HL-60 (cell line): ENCODE results near the gene GLI2.

Experiments
- DNase-seq, 2 experiments: peaks; one replicate each; pipeline ENCODE4 v3.0.0-alpha.2; 2010 to 2020; ENCODE audit warnings: low read depth in 1 of 2, low spot score in 1 of 2
- H3K27ac ChIP-seq: fragments of 250-450 bp; sonication (Bioruptor Pico); replicated peaks from 2 replicates; pipeline ENCODE4 v1.5.1; 2020; ENCODE audit warnings: mild to moderate bottlenecking, moderate library complexity
- H3K27me3 ChIP-seq: fragments of 250-450 bp; sonication (Bioruptor Pico); 2 replicates; pipeline ENCODE4 v1.5.1; 2021; ENCODE audit warnings: mild to moderate bottlenecking, moderate library complexity; ENCODE audit not compliant: insufficient read depth, poor library complexity, severe bottlenecking
- H3K4me3 ChIP-seq: replicated peaks from 2 replicates; pipeline ENCODE4 v1.5.1; 2011; ENCODE audit warnings: mild to moderate bottlenecking, control low read depth, low read length; ENCODE audit not compliant: insufficient read depth
- CTCF ChIP-seq: IDR thresholded peaks from one replicate; pipeline ENCODE4 v1.5.1; 2011; ENCODE audit warnings: low read length, control low read depth, inconsistent platforms; ENCODE audit not compliant: insufficient read depth
- GABPA ChIP-seq: IDR thresholded peaks from 2 replicates; pipeline ENCODE4 v1.6.1; 2012; ENCODE audit warnings: low read depth
- POLR2AphosphoS5 ChIP-seq: IDR thresholded peaks from 2 replicates; pipeline ENCODE4 v1.6.1; 2012; ENCODE audit warnings: low read depth
- REST ChIP-seq: IDR thresholded peaks from 2 replicates; pipeline ENCODE4 v1.6.1; 2012; ENCODE audit warnings: low read depth; ENCODE audit not compliant: insufficient replicate concordance
- SPI1 ChIP-seq: IDR thresholded peaks from 2 replicates; pipeline ENCODE4 v1.6.1; 2012; ENCODE audit warnings: low read depth, mild to moderate bottlenecking, borderline replicate concordance

The GLI2 gene

GRCh38 chr2:120732506-120733237 is 3.0 kb upstream of the GLI2 start:
- TF ChIP-seq SPI1 (0 out of 2 replicates have a peak, but pooled peaks have one; percentile 4), REST (no peak)
- Histone ChIP-seq H3K27me3 (peaks cover 33% of the 10 kb centered on the region), H3K4me3 (no peak overlapping the region), H3K27ac (no peak overlapping the region)
- no peak for DNase-seq

- H3K27ac ChIP-seq = no peak overlapping the region
- DNase-seq = no peak
- no peak for TF ChIP-seq REST
- TF ChIP-seq GABPA = no peak
- no peak for TF ChIP-seq POLR2AphosphoS5
- TF ChIP-seq CTCF = no peak
- no peak for TF ChIP-seq SPI1
- peaks cover 41% of the 10 kb centered on the region for H3K27me3 ChIP-seq
- no peak overlapping the region for H3K4me3 ChIP-seq
Measured at GRCh38 chr2:120733238-120733932, 2.3 kb upstream of the GLI2 start.

- TF ChIP-seq REST = no peak
- no peak for TF ChIP-seq GABPA
- TF ChIP-seq CTCF = no peak
- no peak for TF ChIP-seq POLR2AphosphoS5
- no peak for TF ChIP-seq SPI1
- H3K27ac ChIP-seq = no peak overlapping the region
- peaks cover 51% of the 10 kb centered on the region for H3K27me3 ChIP-seq
- no peak for DNase-seq
- no peak overlapping the region for H3K4me3 ChIP-seq
Measured at GRCh38 chr2:120734930-120735651, 577 bp upstream of the GLI2 start.
